Measurements from ENCODE around the gene MGME1.

Gene MGME1

GRCh38 chr20:17941087-17941825 lies 27.6 kb upstream of the MGME1 start:
- TF ChIP-seq, protein P1, sequence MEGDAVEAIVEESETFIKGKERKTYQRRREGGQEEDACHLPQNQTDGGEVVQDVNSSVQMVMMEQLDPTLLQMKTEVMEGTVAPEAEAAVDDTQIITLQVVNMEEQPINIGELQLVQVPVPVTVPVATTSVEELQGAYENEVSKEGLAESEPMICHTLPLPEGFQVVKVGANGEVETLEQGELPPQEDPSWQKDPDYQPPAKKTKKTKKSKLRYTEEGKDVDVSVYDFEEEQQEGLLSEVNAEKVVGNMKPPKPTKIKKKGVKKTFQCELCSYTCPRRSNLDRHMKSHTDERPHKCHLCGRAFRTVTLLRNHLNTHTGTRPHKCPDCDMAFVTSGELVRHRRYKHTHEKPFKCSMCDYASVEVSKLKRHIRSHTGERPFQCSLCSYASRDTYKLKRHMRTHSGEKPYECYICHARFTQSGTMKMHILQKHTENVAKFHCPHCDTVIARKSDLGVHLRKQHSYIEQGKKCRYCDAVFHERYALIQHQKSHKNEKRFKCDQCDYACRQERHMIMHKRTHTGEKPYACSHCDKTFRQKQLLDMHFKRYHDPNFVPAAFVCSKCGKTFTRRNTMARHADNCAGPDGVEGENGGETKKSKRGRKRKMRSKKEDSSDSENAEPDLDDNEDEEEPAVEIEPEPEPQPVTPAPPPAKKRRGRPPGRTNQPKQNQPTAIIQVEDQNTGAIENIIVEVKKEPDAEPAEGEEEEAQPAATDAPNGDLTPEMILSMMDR (IDR thresholded peaks at IDR 0.05; ENCODE audit: extremely low read depth, missing control alignments): no peak
- DNase-seq (ENCODE audit: low spot score): no peak

GRCh38 chr20:17941826-17942196 lies 27.0 kb upstream of the MGME1 start:
- TF ChIP-seq, protein P1 (IDR thresholded peaks at IDR 0.05; ENCODE audit: extremely low read depth, missing control alignments): no peak
- DNase-seq (ENCODE audit: low spot score): no peak

DNA sequence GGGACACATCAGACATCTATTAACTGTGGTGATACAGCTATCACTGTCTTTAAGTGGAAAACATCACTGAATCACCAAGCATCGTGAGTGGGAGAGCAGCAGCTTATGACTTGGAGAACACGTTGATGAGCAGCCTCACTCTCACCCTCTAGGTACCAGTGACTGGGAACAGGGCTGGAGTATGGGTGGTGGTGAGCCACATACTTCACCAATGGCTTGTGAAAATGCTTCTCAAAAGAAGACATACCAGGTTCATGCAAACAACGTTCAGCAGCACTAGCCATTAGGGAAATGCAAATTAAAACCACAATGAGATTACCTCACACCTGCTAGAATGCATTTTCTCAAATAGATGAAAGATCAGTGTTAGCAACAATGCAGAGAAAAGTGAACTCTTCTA lies 25.5 kb upstream of the MGME1 start:
- TF ChIP-seq, protein P1 (IDR thresholded peaks at IDR 0.05; ENCODE audit: extremely low read depth, missing control alignments): no peak
- peak; percentile 30 for DNase-seq (ENCODE audit: low spot score)

DNA sequence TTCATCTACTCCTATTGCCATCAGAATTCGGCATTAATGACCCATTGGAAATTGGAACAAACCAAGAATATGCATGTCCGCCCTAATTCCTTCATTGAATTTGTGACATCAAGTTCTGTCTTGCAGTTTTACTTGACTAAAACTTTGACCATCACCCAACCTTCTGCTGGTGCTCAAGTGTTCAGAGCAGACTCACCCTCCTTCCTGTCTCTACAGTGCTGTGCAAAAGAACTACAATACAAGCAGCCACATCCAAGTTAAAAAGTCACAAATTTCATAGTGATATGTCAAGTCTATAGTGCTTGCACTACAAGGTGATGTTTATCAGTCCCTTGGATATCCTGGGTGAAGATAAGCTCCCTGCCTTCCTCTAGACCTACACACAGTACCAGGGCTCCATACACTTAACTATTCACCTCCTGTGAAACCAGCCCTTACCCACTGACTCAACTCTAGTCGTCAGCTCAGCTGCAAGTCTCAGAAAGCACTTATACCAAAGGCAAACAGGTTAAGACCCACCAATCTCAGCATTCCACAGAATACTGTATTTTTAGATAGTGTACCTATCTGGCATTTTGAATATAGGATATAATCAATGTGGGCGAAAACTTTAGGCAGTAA lies 23.9 kb upstream of the MGME1 start:
- TF ChIP-seq, protein P1 (IDR thresholded peaks at IDR 0.05; ENCODE audit: extremely low read depth, missing control alignments): no peak
- no peak for DNase-seq (ENCODE audit: low spot score)

DNA sequence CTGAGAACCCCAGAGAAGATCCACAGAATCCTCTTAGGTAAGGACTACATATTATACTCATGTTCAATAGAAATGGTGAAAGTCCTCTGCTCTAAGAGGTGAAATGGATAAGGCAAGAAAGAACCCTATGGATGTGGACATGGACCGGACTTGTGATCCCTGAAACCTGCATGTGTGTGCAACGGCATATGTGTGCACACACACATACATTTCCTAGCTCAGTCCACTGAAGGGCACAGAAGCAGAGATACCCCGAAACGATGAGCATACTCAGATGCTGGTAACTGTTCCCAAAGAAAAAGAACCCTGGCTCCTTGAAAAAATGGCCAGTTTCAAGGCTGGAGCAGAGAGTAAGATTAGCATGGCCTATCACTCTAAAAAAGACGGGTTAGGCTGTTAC lies 22.8 kb upstream of the MGME1 start:
- no peak for DNase-seq (ENCODE audit: low spot score)
- TF ChIP-seq, protein P1 (IDR thresholded peaks at IDR 0.05; ENCODE audit: extremely low read depth, missing control alignments): no peak

GRCh38 chr20:17946572-17947473 lies 22.0 kb upstream of the MGME1 start:
- DNase-seq (ENCODE audit: low spot score): no peak
- TF ChIP-seq, protein P1 (IDR thresholded peaks at IDR 0.05; ENCODE audit: extremely low read depth, missing control alignments): no peak

GRCh38 chr20:17947474-17947815 lies 21.4 kb upstream of the MGME1 start:
- DNase-seq (ENCODE audit: low spot score): no peak

More at GRCh38 chr20:17947474-17947815, 21.4 kb upstream of the MGME1 start:
- TF ChIP-seq, protein P1 (IDR thresholded peaks at IDR 0.05; ENCODE audit: extremely low read depth, missing control alignments): no peak
